ENCODE results near the gene JARID2.
A peak's percentile ranks its signal among the peaks of the same experiment; 100 is the strongest.
"Not testable (repeated sequence)": the region's sequence is repeated elsewhere in the genome, so short reads cannot be mapped to it uniquely, and the experiment has no call there.

Gene JARID2

DNA sequence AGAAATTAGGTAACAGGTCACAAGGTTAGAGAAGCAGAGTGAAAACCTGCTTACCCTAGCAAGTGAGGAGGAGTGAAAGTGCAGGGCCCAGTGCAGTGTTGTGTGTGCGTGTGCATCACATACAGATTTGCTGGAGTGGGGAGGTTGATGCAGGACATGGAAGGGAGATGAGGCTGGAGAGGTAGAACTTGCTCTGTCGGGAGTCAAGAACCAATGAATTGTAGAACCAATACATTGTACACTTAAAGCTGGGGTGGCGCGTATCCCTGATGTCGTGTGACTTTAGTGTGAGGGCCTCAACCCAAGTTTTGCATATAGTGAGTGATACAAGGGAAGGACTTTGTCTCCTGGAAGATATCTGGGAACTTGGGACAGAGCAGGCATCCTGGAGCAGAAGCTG, 48.6 kb downstream of the JARID2 start:
- TF ChIP-seq POLR2AphosphoS5 (IDR thresholded peaks at IDR 0.05; ENCODE audit: borderline replicate concordance, low read depth, low read length), result no peak
- no peak for TF ChIP-seq EZH2 (IDR thresholded peaks at IDR 0.05)
- TF ChIP-seq FOXP2 (optimal IDR thresholded peaks at IDR 0.05; ENCODE audit: control extremely low read depth, extremely low read length, insufficient read depth), result no peak
- Histone ChIP-seq H3K27ac (no peak overlapping the region), H3K36me3 (ENCODE audit: insufficient read depth, low read length) (peaks cover 15% of the 10 kb centered on the region), H3K9me3 (ENCODE audit: low read depth, low read length) (no peaks in the 10 kb centered on the region), H3K9ac (ENCODE audit: insufficient read length) (no peak overlapping the region), H3K4me3 (no peak overlapping the region)
- no peak for DNase-seq (ENCODE audit: low read depth, low spot score)

DNA sequence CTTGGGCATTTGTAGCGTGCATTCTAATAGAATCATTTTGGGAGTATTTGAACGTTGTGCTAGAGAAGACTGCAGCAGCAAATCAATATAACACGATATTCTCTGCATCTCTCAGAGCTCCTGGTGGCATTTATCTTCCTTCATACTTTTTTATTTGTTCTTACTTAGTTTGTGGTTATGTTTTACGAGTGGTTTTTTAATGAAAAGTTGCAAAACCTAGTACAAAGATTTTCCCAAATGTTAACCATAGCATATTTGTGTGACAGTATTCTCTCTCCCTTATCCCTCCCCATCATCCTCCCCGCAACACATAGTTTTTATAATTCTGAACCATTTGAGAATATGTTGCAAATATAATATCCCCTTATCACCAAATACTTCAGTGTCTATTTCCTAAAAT, 50.4 kb downstream of the JARID2 start:
- Histone ChIP-seq H3K36me3 (ENCODE audit: insufficient read depth, low read length) (peaks cover 7% of the 10 kb centered on the region; the same call in 1 of the 2 replicates), H3K27ac (no peak overlapping the region), H3K9me3 (ENCODE audit: low read depth, low read length) (no peaks in the 10 kb centered on the region), H3K9ac (ENCODE audit: insufficient read length) (no peak overlapping the region), H3K4me3 (no peak overlapping the region)
- TF ChIP-seq EZH2 (IDR thresholded peaks at IDR 0.05) (no peak), POLR2AphosphoS5 (IDR thresholded peaks at IDR 0.05; ENCODE audit: borderline replicate concordance, low read depth, low read length) (no peak)
- no peak for DNase-seq (ENCODE audit: low read depth, low spot score)

DNA sequence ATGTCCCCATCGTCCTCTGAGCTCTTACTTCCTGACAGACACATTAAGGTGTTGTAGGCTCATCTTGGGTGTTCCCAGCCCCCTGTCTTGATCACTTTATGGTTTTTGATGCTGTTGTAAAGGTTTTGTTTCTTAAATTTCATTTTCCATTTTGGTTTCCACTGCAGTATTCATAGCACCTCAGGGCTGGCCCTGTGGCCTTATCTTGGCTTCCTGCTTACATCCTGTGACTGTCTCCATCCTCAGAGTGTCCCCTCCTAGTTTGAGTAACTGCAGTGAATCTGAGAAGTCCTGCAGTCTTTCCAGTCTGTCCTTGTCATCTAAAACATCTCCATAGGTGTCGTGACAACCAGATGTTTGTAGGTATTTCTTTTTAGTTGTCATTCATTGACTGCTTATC, 50.9 kb downstream of the JARID2 start:
- H3K9me3 ChIP-seq (ENCODE audit: low read depth, low read length), result no peaks in the 10 kb centered on the region
- H3K27ac ChIP-seq, result no peak overlapping the region
- no peak for TF ChIP-seq FOXP2 (optimal IDR thresholded peaks at IDR 0.05; ENCODE audit: control extremely low read depth, extremely low read length, insufficient read depth)
- TF ChIP-seq POLR2AphosphoS5 (IDR thresholded peaks at IDR 0.05; ENCODE audit: borderline replicate concordance, low read depth, low read length), result no peak
- no peak for TF ChIP-seq EZH2 (IDR thresholded peaks at IDR 0.05)
- H3K4me3 ChIP-seq, result no peak overlapping the region
- no peak overlapping the region for H3K9ac ChIP-seq (ENCODE audit: insufficient read length)
- DNase-seq (ENCODE audit: low read depth, low spot score), result no peak
- peaks cover 7% of the 10 kb centered on the region; the same call in 1 of the 2 replicates for H3K36me3 ChIP-seq (ENCODE audit: insufficient read depth, low read length)

- H3K9me3 ChIP-seq (ENCODE audit: low read depth, low read length); H3K9ac ChIP-seq (ENCODE audit: insufficient read length); H3K36me3 ChIP-seq (ENCODE audit: insufficient read depth, low read length); H3K27ac ChIP-seq; DNase-seq (ENCODE audit: low read depth, low spot score); H3K4me3 ChIP-seq: not testable (repeated sequence)
These were observed 51.3 kb downstream of the JARID2 start for GRCh38 chr6:15297167-15297566.

GRCh38 chr6:15297895-15298590, 52.2 kb downstream of the JARID2 start:
- Histone ChIP-seq H3K27ac (no peak overlapping the region), H3K9me3 (ENCODE audit: low read depth, low read length) (no peaks in the 10 kb centered on the region), H3K4me3 (no peak overlapping the region), H3K9ac (ENCODE audit: insufficient read length) (no peak overlapping the region), H3K36me3 (ENCODE audit: insufficient read depth, low read length) (no peaks in the 10 kb centered on the region)
- DNase-seq (ENCODE audit: low read depth, low spot score), result no peak
- TF ChIP-seq POLR2AphosphoS5 (IDR thresholded peaks at IDR 0.05; ENCODE audit: borderline replicate concordance, low read depth, low read length), result no peak
- no peak for TF ChIP-seq FOXP2 (optimal IDR thresholded peaks at IDR 0.05; ENCODE audit: control extremely low read depth, extremely low read length, insufficient read depth)
- TF ChIP-seq EZH2 (IDR thresholded peaks at IDR 0.05), result no peak

DNA sequence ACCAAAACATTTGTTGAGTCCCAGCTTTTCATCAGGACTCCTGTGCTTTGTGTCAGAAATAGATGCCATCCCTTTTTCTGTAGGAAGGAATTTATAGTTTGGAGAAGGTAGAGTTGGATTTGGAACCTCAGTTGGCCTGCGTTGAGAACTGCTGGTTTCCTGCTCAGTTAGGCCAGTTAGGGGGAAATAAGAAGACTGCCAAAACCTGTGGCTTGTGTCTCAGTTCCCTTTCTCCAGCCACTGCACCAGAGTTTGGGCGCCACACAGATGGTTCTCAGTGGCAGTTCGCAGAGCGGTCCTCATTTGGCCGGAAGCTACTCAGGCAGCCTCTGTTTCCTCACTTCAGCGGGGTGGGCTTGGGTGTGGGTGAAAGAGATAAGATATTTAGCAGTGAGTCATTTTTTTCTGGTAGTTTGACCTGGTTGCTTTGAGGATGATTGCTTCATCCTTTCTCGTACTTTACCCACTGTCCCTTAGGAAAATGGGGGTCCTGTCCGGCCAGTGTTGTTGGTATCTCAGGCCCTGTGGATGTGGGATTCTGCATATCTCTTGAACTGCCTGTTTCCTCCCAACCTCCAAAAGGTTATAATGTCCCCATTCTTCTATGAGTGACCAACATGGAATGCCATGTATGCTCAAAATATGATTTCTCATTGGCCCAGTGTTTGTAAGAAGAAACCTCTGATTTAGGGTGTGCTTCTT, 53.7 kb downstream of the JARID2 start:
- Histone ChIP-seq H3K27ac (no peak overlapping the region), H3K36me3 (ENCODE audit: insufficient read depth, low read length) (no peaks in the 10 kb centered on the region), H3K9ac (ENCODE audit: insufficient read length) (no peak overlapping the region), H3K9me3 (ENCODE audit: low read depth, low read length) (no peaks in the 10 kb centered on the region), H3K4me3 (no peak overlapping the region)
- DNase-seq (ENCODE audit: low read depth, low spot score), result no peak
- TF ChIP-seq FOXP2 (optimal IDR thresholded peaks at IDR 0.05; ENCODE audit: control extremely low read depth, extremely low read length, insufficient read depth) (no peak), EZH2 (IDR thresholded peaks at IDR 0.05) (no peak), POLR2AphosphoS5 (IDR thresholded peaks at IDR 0.05; ENCODE audit: borderline replicate concordance, low read depth, low read length) (no peak)

DNA sequence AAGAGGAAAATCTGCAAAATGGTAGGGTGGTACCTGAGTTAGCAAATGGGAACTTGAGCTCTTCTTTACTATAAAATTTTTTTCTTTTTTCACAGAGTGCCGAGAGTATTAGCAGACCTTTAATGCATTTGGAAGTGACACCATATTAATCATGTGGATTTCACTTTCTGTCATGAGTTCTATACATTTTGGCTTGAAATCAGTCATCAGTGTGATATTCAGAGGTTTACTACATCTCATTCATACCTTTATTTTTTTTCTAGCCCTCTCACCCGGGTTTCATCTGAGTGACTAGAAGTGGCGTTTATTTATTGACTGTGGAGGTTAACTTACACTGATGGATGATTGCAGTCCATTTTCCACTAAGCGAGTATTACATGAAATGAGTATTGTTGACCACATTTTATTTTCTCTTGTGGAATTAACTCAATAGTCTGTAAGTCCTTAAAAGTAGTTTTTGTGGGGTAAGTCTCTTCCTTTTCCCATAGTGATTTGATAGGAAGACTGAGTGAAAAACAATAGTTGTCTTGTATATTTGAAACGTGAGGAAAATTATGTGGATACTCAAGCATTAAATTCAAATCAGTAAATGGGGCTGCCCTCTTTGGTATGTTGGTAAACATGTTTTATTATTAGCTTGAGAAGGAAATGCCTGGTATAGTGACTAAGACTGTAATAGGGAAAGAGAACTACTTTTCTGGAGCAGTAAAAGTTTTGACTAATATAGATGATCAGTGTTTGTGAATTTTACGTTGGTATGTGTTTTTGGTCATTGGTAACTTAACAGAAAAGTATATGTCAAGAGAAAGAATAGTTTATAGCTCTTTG, 55.5 kb downstream of the JARID2 start:
- no peaks in the 10 kb centered on the region for H3K36me3 ChIP-seq (ENCODE audit: insufficient read depth, low read length)
- DNase-seq (ENCODE audit: low read depth, low spot score), result no peak
- H3K9me3 ChIP-seq (ENCODE audit: low read depth, low read length), result no peaks in the 10 kb centered on the region
- peak; percentile 13; the same call in 1 of the 2 replicates for TF ChIP-seq POLR2AphosphoS5 (IDR thresholded peaks at IDR 0.05; ENCODE audit: borderline replicate concordance, low read depth, low read length)
- no peak for TF ChIP-seq FOXP2 (optimal IDR thresholded peaks at IDR 0.05; ENCODE audit: control extremely low read depth, extremely low read length, insufficient read depth)
- H3K4me3 ChIP-seq, result no peak overlapping the region
- no peak overlapping the region; the same call in 1 of the 2 replicates for H3K27ac ChIP-seq
- H3K9ac ChIP-seq (ENCODE audit: insufficient read length), result no peak overlapping the region

GRCh38 chr6:15303162-15303919, 57.5 kb downstream of the JARID2 start:
- H3K27ac ChIP-seq, result no peak overlapping the region
- H3K9ac ChIP-seq (ENCODE audit: insufficient read length), result no peak overlapping the region
- TF ChIP-seq FOXP2 (optimal IDR thresholded peaks at IDR 0.05; ENCODE audit: control extremely low read depth, extremely low read length, insufficient read depth), result no peak
- TF ChIP-seq EZH2 (IDR thresholded peaks at IDR 0.05), result no peak
- TF ChIP-seq POLR2AphosphoS5 (IDR thresholded peaks at IDR 0.05; ENCODE audit: borderline replicate concordance, low read depth, low read length), result no peak
- no peaks in the 10 kb centered on the region for H3K9me3 ChIP-seq (ENCODE audit: low read depth, low read length)
- no peak overlapping the region for H3K4me3 ChIP-seq
- no peaks in the 10 kb centered on the region for H3K36me3 ChIP-seq (ENCODE audit: insufficient read depth, low read length)
- DNase-seq (ENCODE audit: low read depth, low spot score), result no peak
